ENCODE measurements around the gene BLOC1S4.
"Not testable (repeated sequence)": the region's sequence is repeated elsewhere in the genome, so short reads cannot be mapped to it uniquely, and the experiment has no call there.

BLOC1S4 gene

GRCh38 chr4:6716958-6717655 lies 1.1 kb downstream of the BLOC1S4 start:
- in situ Hi-C loops (cut with HindIII; ENCODE audit: low sequenced_read_pairs): no loop called here

DNA sequence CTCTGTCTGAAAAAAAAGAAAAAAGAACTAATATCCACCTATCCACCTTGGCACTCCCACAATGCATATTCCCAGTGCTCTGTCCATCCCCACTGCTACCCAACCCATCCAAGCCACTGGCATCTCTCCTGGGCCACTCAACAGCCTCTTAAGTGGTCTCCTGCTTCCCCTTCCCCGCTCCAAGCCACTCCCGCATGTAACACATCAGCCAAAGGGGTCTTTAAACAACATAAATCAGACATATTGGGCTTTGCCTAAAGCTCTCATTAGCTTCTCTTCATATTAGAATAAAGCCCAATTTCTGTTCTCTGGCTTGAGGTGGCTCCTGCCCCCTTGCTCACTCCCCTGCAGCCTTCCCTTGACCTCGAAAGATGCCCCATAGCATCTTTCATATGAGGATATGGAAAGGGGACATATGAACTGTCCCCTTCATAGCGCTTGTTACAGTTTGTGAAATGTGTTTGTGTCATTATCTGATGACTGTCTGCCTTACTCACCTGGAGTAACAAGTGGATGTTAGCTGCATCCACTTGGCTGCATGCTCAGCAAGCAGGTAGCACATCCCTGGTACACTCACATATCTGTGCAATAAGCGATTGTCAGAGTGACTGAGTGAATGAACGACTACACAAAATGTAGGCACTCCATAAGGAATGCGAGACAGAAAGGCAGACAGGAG lies 3.1 kb downstream of the BLOC1S4 start:
- in situ Hi-C loops (cut with HindIII; ENCODE audit: low sequenced_read_pairs): no loop called here

- in situ Hi-C loops (cut with HindIII; ENCODE audit: low sequenced_read_pairs): no loop called here
Observed at GRCh38 chr4:6719611-6720179, 3.7 kb downstream of the BLOC1S4 start.

DNA sequence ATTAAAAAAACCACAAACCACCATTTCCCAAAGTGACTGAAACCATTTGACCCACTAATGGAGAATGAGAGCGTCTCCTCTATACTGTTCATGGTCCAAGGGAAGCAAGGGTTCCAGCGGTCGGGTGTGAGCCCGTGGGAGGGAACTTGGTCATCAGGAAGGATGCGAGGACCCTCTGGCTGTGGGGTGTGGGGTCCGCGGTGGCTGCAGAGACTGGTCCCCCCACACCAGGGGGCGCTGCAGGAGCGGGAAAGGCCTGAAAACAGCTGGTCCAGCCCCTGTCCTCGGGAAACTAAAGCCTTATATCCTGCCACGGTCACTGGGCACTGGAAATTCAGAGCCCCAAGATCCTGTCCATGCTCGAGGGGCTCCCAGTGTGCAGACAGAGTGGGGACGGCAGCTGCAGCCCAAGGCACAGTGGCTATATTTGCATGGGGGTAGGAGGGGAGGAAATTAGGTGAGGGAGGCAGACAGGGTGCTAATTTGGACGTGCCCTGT lies 4.3 kb downstream of the BLOC1S4 start:
- in situ Hi-C loops (cut with HindIII; ENCODE audit: low sequenced_read_pairs): no loop called here

DNA sequence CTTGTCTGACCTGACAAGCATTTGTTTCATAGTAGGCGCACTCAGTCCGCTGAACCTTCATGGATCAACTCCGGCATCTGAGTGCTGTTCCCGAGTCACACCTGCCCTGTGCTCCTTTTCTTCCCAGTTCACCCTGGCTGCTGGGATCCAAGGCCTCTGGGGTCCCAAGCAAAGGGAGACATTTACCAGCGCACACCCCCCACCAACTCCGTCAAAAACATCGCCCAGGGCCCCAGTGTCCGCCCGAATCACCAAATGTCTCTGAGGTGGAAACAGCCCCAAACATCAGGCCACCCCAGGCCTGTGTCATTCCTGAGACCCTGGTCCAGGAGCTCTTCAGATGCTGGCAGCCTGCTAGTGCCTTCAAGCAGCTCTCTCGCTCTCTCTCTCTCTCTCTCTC lies 5.1 kb downstream of the BLOC1S4 start:
- in situ Hi-C loops (cut with HindIII; ENCODE audit: low sequenced_read_pairs): no loop called here

DNA sequence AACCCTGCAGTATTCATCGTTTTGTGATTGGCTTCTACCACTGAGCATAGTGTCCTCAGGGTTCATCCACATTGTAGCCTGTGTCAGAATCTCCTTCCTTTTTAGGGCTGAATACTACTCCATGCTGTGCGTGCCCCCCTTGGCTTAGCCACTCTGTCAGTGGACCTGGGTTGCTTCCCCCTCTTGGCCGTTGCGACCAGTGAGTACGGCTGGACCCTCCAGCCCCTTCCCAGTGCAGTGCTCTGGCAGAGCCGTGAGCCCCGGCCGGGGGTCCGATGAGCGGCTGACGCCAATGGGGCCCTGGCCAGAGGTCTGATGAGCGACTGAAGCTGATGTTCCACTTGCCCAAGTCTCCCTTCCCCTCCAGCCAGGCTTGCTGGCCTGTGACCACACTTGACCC lies 6.9 kb downstream of the BLOC1S4 start:
- in situ Hi-C loops (cut with HindIII; ENCODE audit: low sequenced_read_pairs): no loop called here

DNA sequence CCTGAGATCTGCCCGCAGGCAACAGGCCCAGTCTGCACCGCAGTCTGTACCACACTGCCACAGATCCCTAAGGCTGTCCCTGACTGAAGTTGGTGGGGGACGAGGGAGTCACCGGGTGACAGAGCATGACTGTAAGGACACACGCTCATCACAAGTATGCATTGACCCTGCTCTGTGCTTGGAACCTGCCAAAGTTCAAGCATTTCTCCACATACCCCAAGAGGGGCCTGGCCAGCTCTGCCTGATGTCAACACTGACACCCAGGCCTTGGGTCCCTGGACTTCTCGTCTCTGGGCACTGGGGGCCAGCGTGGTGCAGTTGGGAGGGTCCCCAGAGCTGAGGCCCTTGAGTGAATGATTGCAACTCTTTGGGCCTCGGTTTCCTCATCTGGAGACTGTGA lies 7.9 kb downstream of the BLOC1S4 start:
- in situ Hi-C loops (cut with HindIII; ENCODE audit: low sequenced_read_pairs): no loop called here

GRCh38 chr4:6724421-6725111 lies 8.6 kb downstream of the BLOC1S4 start:
- in situ Hi-C loops (cut with HindIII; ENCODE audit: low sequenced_read_pairs): no loop called here

DNA sequence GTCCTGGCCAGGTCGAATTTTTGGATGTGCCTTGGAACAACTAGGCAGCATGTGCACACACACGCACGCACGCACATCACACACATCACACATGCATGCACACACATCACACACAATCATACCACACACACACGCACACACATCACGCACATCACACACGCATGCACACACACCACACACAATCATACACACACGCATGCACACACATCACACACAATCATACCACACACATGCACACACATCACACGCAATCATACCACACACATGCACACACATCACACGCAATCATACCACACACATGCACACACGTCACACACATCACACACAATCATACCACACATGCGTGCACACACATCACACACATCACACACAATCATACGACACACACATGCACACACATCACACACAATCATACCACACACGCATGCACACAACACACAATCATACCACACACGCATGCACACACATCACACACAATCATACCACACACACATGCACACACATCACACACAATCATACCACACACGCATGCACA lies 9.5 kb downstream of the BLOC1S4 start:
- in situ Hi-C loops (cut with HindIII; ENCODE audit: low sequenced_read_pairs): not testable (repeated sequence)

GRCh38 chr4:6727081-6727942 lies 11.3 kb downstream of the BLOC1S4 start:
- in situ Hi-C loops (cut with HindIII; ENCODE audit: low sequenced_read_pairs): no loop called here

GRCh38 chr4:6727943-6728250 lies 11.9 kb downstream of the BLOC1S4 start:
- in situ Hi-C loops (cut with HindIII; ENCODE audit: low sequenced_read_pairs): no loop called here

- in situ Hi-C loops (cut with HindIII; ENCODE audit: low sequenced_read_pairs): no loop called here
Observed at GRCh38 chr4:6728320-6729029, 12.5 kb downstream of the BLOC1S4 start.

DNA sequence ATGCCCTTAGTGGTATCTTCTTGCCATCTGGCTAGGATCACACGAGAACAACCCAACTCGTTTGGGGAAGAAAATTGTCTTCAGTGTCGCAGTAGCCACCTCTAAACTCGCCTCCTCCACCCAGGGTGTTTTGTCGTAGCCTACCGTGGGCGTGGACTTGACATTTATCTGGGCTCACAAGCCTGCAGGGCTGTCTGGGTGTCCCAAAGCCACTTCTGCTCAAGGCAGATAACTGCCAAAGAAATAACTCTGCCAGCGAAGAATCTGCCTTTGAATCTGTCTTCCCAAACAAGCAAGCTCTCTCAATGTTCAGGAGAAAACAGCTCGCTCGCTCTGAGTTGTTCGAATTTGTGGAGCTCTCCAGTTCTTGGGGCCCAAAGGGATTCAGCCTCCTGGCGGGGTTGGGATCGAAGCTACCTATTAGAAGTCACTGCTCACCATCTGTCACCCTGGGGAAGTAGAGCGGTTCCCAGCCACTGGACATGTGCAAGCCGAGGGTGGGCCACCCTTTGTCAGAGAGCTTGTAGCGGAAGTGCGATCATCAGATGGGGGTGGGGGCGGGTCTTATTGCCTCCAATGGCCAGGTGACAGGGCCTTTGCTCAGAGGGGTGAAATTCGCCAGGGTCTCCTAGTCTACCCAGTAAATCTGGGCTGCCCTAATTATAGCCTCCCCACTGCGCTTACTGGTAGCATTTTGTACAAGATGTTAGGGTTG lies 14.8 kb downstream of the BLOC1S4 start:
- in situ Hi-C loops (cut with HindIII; ENCODE audit: low sequenced_read_pairs): no loop called here

GRCh38 chr4:6731318-6731675 lies 15.3 kb downstream of the BLOC1S4 start:
- in situ Hi-C loops (cut with HindIII; ENCODE audit: low sequenced_read_pairs): no loop called here

- in situ Hi-C loops (cut with HindIII; ENCODE audit: low sequenced_read_pairs): no loop called here
Observed at GRCh38 chr4:6731780-6732179, 15.8 kb downstream of the BLOC1S4 start.

DNA sequence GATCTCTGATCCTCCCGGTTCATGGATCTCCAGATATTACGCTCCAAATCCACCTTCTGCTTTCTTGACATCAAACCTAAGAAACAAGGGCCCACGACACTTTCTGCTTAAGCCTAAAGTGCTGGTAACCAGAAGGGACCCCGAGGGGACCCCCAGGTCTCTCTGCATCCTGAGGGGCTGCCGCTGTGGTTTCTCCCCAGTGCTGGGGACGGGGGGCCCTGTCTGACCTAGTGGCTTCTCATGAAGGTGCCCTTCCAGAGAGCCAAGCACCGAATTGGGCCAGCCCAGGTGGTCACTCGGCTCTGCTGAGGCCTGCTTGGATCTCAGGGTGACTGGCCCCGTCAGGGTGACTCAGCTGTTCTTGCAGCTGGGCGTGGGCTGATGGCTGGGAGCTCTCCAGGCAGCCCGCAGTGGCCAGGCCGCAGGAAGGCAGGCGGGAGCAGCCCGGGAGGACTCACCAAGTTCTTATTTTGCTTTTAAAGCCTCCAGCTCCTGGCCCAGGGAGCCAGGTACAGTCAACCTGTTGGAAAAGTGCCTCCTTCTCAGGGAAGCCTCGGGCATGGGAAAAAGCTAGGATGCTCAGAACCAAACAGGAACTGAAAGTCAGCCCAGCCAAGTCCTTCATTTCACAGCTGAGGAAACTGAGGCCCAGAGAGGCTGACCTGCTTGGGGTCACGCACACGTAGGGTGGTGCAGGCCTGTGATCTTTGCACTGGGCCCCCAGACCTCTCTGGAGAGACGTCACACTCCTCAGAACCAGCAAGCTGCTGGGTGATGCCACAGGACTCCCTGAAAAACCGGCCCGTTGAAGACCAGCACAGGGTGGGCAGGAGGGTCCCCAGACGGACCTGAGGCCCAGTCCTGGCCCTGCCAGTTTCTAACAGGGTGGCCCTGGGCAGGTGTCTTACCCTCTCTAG lies 16.7 kb downstream of the BLOC1S4 start:
- in situ Hi-C loops (cut with HindIII; ENCODE audit: low sequenced_read_pairs): no loop called here

GRCh38 chr4:6733358-6734164 lies 17.6 kb downstream of the BLOC1S4 start:
- in situ Hi-C loops (cut with HindIII; ENCODE audit: low sequenced_read_pairs): no loop called here

All from DLD1 (cell line).